Measurements from ENCODE around the gene CAND2. TPM values are rescaled to one million over a fixed set of nuclear protein-coding genes. Genes with fewer than 3 reads are reported as not detected.
A peak's percentile ranks its signal among the peaks of the same experiment; 100 is the strongest.

The CAND2 gene
- total and polyA plus RNA-seq, 9 of the 15 experiments (the other 6 are each of a cell fraction or from before 2014, with no cell fraction given): 0.91 to 14.9 (median 4.3) TPM

DNA sequence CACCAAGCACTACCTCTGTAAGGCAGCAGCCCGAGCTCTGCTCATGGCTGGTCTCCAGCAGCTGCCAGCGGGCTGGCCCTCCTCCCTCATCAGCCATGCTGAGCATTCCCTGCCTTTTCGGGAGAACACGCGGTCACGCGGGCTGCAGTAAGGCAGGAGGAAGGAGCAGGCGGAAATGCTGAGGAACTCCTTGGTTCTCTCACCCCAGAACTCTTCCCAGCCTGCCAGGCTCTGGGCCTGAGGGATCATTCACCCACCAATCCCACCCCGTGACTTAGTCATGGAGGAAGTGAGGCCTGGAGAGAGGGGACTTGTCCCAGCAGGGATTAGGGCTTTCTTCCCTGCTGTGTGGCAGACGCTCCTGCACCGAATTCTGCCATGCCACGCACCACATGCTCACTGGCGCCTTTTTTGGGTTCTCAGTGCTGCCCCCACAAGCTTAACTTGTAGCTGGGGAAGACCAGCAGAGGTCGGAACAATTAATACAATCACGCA is 87.8 kb downstream of the CAND2 start:
- intact Hi-C loops (cut with micrococcal nuclease): no loop called here
- no peaks in the 10 kb centered on the region for H3K9me1 ChIP-seq (ENCODE audit: control insufficient read depth, insufficient read depth, low read length)
- DNase-seq (ENCODE audit: extremely low read depth in 1 of 4, low spot score in 3 of 4): no peak
- FAIRE-seq: no peak
- H3K4me3 ChIP-seq: no peak overlapping the region
- peak overlapping the region in 1 of 2 experiments; percentile 32; a peak in 2 of 4 replicates for H3K9ac ChIP-seq (ENCODE audit: insufficient read depth in 1 of 2, low read depth in 2 of 2, low read length in 2 of 2)
- TF ChIP-seq, protein P1, sequence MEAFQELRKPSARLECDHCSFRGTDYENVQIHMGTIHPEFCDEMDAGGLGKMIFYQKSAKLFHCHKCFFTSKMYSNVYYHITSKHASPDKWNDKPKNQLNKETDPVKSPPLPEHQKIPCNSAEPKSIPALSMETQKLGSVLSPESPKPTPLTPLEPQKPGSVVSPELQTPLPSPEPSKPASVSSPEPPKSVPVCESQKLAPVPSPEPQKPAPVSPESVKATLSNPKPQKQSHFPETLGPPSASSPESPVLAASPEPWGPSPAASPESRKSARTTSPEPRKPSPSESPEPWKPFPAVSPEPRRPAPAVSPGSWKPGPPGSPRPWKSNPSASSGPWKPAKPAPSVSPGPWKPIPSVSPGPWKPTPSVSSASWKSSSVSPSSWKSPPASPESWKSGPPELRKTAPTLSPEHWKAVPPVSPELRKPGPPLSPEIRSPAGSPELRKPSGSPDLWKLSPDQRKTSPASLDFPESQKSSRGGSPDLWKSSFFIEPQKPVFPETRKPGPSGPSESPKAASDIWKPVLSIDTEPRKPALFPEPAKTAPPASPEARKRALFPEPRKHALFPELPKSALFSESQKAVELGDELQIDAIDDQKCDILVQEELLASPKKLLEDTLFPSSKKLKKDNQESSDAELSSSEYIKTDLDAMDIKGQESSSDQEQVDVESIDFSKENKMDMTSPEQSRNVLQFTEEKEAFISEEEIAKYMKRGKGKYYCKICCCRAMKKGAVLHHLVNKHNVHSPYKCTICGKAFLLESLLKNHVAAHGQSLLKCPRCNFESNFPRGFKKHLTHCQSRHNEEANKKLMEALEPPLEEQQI (IDR thresholded peaks at IDR 0.05): no peak
- TF ChIP-seq RUNX1 (IDR thresholded peaks at IDR 0.05; ENCODE audit: low read depth): no peak
- TF ChIP-seq FOXP1 (CRISPR knock-in tag; IDR thresholded peaks at IDR 0.05): no peak
- TF ChIP-seq ZC3H11A (IDR thresholded peaks at IDR 0.05; ENCODE audit: low read depth, low read length): no peak
- no peak for TF ChIP-seq NEUROD1 (IDR thresholded peaks at IDR 0.05; ENCODE audit: borderline replicate concordance, low read depth, low read length, partially characterized antibody)
- no peak for TF ChIP-seq TCFL5 (CRISPR knock-in tag; conservative IDR thresholded peaks at IDR 0.05)
- TF ChIP-seq, protein P2, sequence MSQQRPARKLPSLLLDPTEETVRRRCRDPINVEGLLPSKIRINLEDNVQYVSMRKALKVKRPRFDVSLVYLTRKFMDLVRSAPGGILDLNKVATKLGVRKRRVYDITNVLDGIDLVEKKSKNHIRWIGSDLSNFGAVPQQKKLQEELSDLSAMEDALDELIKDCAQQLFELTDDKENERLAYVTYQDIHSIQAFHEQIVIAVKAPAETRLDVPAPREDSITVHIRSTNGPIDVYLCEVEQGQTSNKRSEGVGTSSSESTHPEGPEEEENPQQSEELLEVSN (IDR thresholded peaks at IDR 0.05; ENCODE audit: borderline replicate concordance in 1 of 2, extremely low read depth in 1 of 2, insufficient read depth in 1 of 2, insufficient read length in 1 of 2, low read depth in 1 of 2, low read length in 1 of 2, poor library complexity in 1 of 2, severe bottlenecking in 1 of 2): peak in 1 of 2 experiments; percentile 19
- TF ChIP-seq CREBBP (IDR thresholded peaks at IDR 0.05; ENCODE audit: low read depth, low read length): no peak
- H3K79me2 ChIP-seq (ENCODE audit: control insufficient read depth, insufficient read depth, low read length): no peaks in the 10 kb centered on the region
- no peaks in the 10 kb centered on the region for H4K20me1 ChIP-seq (replicated peaks; ENCODE audit: control insufficient read depth, insufficient read depth, low read length)
- H3K36me3 ChIP-seq (ENCODE audit: control insufficient read depth, insufficient read depth, low read length): no peaks in the 10 kb centered on the region
- no peak overlapping the region for H3K27ac ChIP-seq (ENCODE audit: extremely low read depth, low read depth, low read length)
- H3K4me1 ChIP-seq (replicated peaks in 1 of 2; ENCODE audit: control insufficient read depth in 2 of 2, insufficient read depth in 2 of 2, low read length in 2 of 2): peaks cover 31 to 61% of the 10 kb centered on the region in 2 experiments; a peak in 4 of 5 replicates
- ChIA-PET POLR2A (interaction anchor here (0.6 kb wide), 1 partner anchor 16 kb away, joined by 3 read pairs; no protein-coding TSS in a partner anchor), CTCF (ENCODE audit: low intra/inter-chr PET ratio) (no interaction called here)
- in situ Hi-C loops (cut with MboI): loop anchor here (25.0 kb wide), 1 partner anchor 747 kb away; no protein-coding TSS in a partner anchor
- BruUV-seq (replicated peaks): no TSS peak
- H3K27me3 ChIP-seq (ENCODE audit: control insufficient read depth in 2 of 2, insufficient read depth in 2 of 2, low read length in 2 of 2): no peaks in the 10 kb centered on the region
- no peak overlapping the region; the same call in 1 of the 2 replicates for H2AFZ ChIP-seq (ENCODE audit: low read depth, low read length)
- H3K4me2 ChIP-seq (ENCODE audit: insufficient read depth, low read length): no peak overlapping the region
- WGBS (ENCODE audit: insufficient coverage, low coverage, missing lambda C conversion rate): 83% methylated on average over 15 of the region's 15 CpGs
- ATAC-seq: no peak
- 0 out of 2 replicates have a peak, but pooled peaks cover 3% of the 10 kb centered on the region for H3K9me3 ChIP-seq (replicated peaks; ENCODE audit: control insufficient read depth, insufficient read depth, low read depth, low read length)

Small RNA genes within 50 kb of the gene (small RNA-seq; reads per million reads assigned to genes)
- not detected for gene AC034198.1

Other genes starting within 250 kb of the CAND2 start
- 41.4 and 42.9 TPM in 2 replicates for gene MKRN2, start 239.6 kb upstream of the CAND2 start, total RNA-seq (2014; rRNA removed)
- 37.7 and 40.0 TPM in 2 replicates for gene MKRN2, start 239.6 kb upstream of the CAND2 start, total RNA-seq (2014; rRNA removed; fragmentation: Illumina TruSeq; extraction: Trizol)
- gene MKRN2, start 239.6 kb upstream of the CAND2 start, total RNA-seq (2015; rRNA removed; fragmentation: Illumina TruSeq; extraction: Trizol): 32.9 and 35.3 TPM in 2 replicates
- gene MKRN2, start 239.6 kb upstream of the CAND2 start, total RNA-seq (2021): 45.5 and 50.1 TPM in 2 replicates
- gene MKRN2, start 239.6 kb upstream of the CAND2 start, polyA plus RNA-seq (2011; rRNA removed): 63.2 and 65.6 TPM in 2 replicates
- gene MKRN2, start 239.6 kb upstream of the CAND2 start, polyA plus RNA-seq (2014; fragmentation: Illumina TruSeq; extraction: Trizol): 44.1 and 45.3 TPM in 2 replicates
- 10 to 100 TPM; 29.4 to 46.0 TPM for gene MKRN2, start 239.6 kb upstream of the CAND2 start, polyA plus RNA-seq (2014; fragmentation: Nextera tagmentation; extraction: Ambion mirVana)
- 42.9 and 51.3 TPM in 2 replicates for gene MKRN2, start 239.6 kb upstream of the CAND2 start, polyA plus RNA-seq (2014; rRNA removed)
- 74.5 and 104 TPM in 2 replicates for gene RAF1, start 132.6 kb upstream of the CAND2 start, total RNA-seq (2014; rRNA removed)
- gene RAF1, start 132.6 kb upstream of the CAND2 start, total RNA-seq (2014; rRNA removed; fragmentation: Illumina TruSeq; extraction: Trizol): 91.4 and 95.2 TPM in 2 replicates
- gene RAF1, start 132.6 kb upstream of the CAND2 start, total RNA-seq (2015; rRNA removed; fragmentation: Illumina TruSeq; extraction: Trizol): 92.6 and 97.5 TPM in 2 replicates
- 78.3 and 83.2 TPM in 2 replicates for gene RAF1, start 132.6 kb upstream of the CAND2 start, total RNA-seq (2021)
- 155 and 183 TPM in 2 replicates for gene RAF1, start 132.6 kb upstream of the CAND2 start, polyA plus RNA-seq (2011; rRNA removed)
- gene RAF1, start 132.6 kb upstream of the CAND2 start, polyA plus RNA-seq (2014; fragmentation: Illumina TruSeq; extraction: Trizol): 95.5 and 106 TPM in 2 replicates
- 10 to 100 TPM; 28.0 to 32.3 TPM for gene RAF1, start 132.6 kb upstream of the CAND2 start, polyA plus RNA-seq (2014; fragmentation: Nextera tagmentation; extraction: Ambion mirVana)
- 85.6 and 96.8 TPM in 2 replicates for gene RAF1, start 132.6 kb upstream of the CAND2 start, polyA plus RNA-seq (2014; rRNA removed)
- gene TMEM40, start 37.4 kb upstream of the CAND2 start, total RNA-seq (2014; rRNA removed): not detected in 2 replicates
- gene TMEM40, start 37.4 kb upstream of the CAND2 start, total RNA-seq (2014; rRNA removed; fragmentation: Illumina TruSeq; extraction: Trizol): not detected in 2 replicates
- gene TMEM40, start 37.4 kb upstream of the CAND2 start, total RNA-seq (2015; rRNA removed; fragmentation: Illumina TruSeq; extraction: Trizol): not detected in 2 replicates
- not detected in 2 replicates for gene TMEM40, start 37.4 kb upstream of the CAND2 start, total RNA-seq (2021)
- gene TMEM40, start 37.4 kb upstream of the CAND2 start, polyA plus RNA-seq (2011; rRNA removed): 0.31 TPM in 1 of 2 replicates, not detected in the other
- gene TMEM40, start 37.4 kb upstream of the CAND2 start, polyA plus RNA-seq (2014; fragmentation: Illumina TruSeq; extraction: Trizol): not detected in 2 replicates
- under 1 TPM; 0.11 to 0.14 TPM for gene TMEM40, start 37.4 kb upstream of the CAND2 start, polyA plus RNA-seq (2014; fragmentation: Nextera tagmentation; extraction: Ambion mirVana)
- gene TMEM40, start 37.4 kb upstream of the CAND2 start, polyA plus RNA-seq (2014; rRNA removed): not detected in 2 replicates
- gene RPL32, start 44.9 kb downstream of the CAND2 start, total RNA-seq (2014; rRNA removed): 3,132 and 3,347 TPM in 2 replicates
- gene RPL32, start 44.9 kb downstream of the CAND2 start, total RNA-seq (2014; rRNA removed; fragmentation: Illumina TruSeq; extraction: Trizol): 4,513 and 4,632 TPM in 2 replicates
- 4,527 and 4,779 TPM in 2 replicates for gene RPL32, start 44.9 kb downstream of the CAND2 start, total RNA-seq (2015; rRNA removed; fragmentation: Illumina TruSeq; extraction: Trizol)
- gene RPL32, start 44.9 kb downstream of the CAND2 start, total RNA-seq (2021): 2,738 and 3,009 TPM in 2 replicates
- 4,861 and 5,231 TPM in 2 replicates for gene RPL32, start 44.9 kb downstream of the CAND2 start, polyA plus RNA-seq (2011; rRNA removed)
- gene RPL32, start 44.9 kb downstream of the CAND2 start, polyA plus RNA-seq (2014; fragmentation: Illumina TruSeq; extraction: Trizol): 5,815 and 6,200 TPM in 2 replicates
- 1,000 to 10,000 TPM; 3,469 to 4,286 TPM for gene RPL32, start 44.9 kb downstream of the CAND2 start, polyA plus RNA-seq (2014; fragmentation: Nextera tagmentation; extraction: Ambion mirVana)
- gene RPL32, start 44.9 kb downstream of the CAND2 start, polyA plus RNA-seq (2014; rRNA removed): 4,142 and 5,104 TPM in 2 replicates

All from K562 (cell line).